Activated CD4-positive, alpha-beta T cell treated with anti-CD3 and anti-CD28 coated beads, Interleukin-2, amount 50 U/mL, for 24 hours (primary cell): ENCODE data around the gene CAMKMT.

ENCODE experiments used
- DNase-seq, 2 donors: peaks; one replicate each; pipeline ENCODE4 v3.0.0-alpha.2; 2020; ENCODE audit warnings: low read depth in 1 of 2, low spot score in 1 of 2

The CAMKMT gene

GRCh38 chr2:44767691-44768090 lies 405.9 kb downstream of the CAMKMT start:
- no peak for DNase-seq

GRCh38 chr2:44768438-44769236 lies 406.9 kb downstream of the CAMKMT start:
- no peak for DNase-seq

- no peak for DNase-seq
These were observed 407.7 kb downstream of the CAMKMT start for GRCh38 chr2:44769349-44770011.

- DNase-seq: no peak
These were observed 408.8 kb downstream of the CAMKMT start for GRCh38 chr2:44770221-44771195.

- no peak for DNase-seq
These were observed 409.8 kb downstream of the CAMKMT start for GRCh38 chr2:44771522-44771921.

GRCh38 chr2:44772131-44772530 lies 410.4 kb downstream of the CAMKMT start:
- no peak for DNase-seq

GRCh38 chr2:44772669-44773378 lies 411.1 kb downstream of the CAMKMT start:
- no peak for DNase-seq

GRCh38 chr2:44774826-44775492 lies 413.2 kb downstream of the CAMKMT start:
- no peak for DNase-seq

GRCh38 chr2:44777036-44777435 lies 415.3 kb downstream of the CAMKMT start:
- no peak for DNase-seq

GRCh38 chr2:44777537-44777936 lies 415.8 kb downstream of the CAMKMT start:
- no peak for DNase-seq

- DNase-seq: no peak
These were observed 416.5 kb downstream of the CAMKMT start for GRCh38 chr2:44778221-44778654.

- DNase-seq: no peak
These were observed 417.1 kb downstream of the CAMKMT start for GRCh38 chr2:44778671-44779476.

- no peak for DNase-seq
These were observed 418.0 kb downstream of the CAMKMT start for GRCh38 chr2:44779793-44780192.

GRCh38 chr2:44780406-44780805 lies 418.7 kb downstream of the CAMKMT start:
- no peak for DNase-seq

GRCh38 chr2:44785433-44785832 lies 423.7 kb downstream of the CAMKMT start:
- DNase-seq: no peak

- DNase-seq: no peak
These were observed 424.5 kb downstream of the CAMKMT start for GRCh38 chr2:44786045-44786816.

GRCh38 chr2:44786817-44787214 lies 425.1 kb downstream of the CAMKMT start:
- no peak for DNase-seq

GRCh38 chr2:44787663-44788062 lies 425.9 kb downstream of the CAMKMT start:
- DNase-seq: no peak

- DNase-seq: no peak
These were observed 427.7 kb downstream of the CAMKMT start for GRCh38 chr2:44789446-44789845.
